Measurements from ENCODE around the gene FBXO48.

FBXO48 gene

DNA sequence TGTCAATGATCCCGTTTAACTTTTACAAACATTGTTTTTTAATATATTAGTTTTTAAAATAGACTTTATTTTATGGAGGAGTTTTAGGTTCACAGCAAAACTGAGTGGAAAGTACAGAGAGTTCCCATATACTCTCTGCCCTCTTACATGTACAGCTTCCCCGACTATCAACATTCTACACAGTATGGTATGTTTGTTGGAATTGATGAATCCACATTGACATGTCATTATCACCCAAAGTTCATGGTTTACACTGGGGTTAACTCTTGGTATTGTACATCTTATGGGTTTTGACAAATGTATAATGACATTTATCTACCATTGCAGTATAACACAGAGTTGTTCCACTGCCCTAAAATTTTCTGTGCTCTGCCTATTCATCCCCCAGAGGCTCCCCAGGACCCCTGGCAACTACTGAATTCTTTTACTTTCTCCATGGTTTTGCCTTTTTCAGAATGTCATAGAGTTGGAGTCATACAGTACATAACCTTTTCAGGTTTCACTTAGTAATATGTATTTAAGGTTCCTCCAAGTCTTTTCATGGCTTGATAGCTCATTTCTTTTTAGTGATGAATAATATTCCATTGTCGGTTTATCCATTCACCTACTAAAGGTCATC lies 5.8 kb upstream of the FBXO48 start:
- no peak overlapping the region for H3K4me3 ChIP-seq (ENCODE audit: low read depth, low read length)
- no peak for DNase-seq (ENCODE audit: low read depth)
- TF ChIP-seq, protein P1, sequence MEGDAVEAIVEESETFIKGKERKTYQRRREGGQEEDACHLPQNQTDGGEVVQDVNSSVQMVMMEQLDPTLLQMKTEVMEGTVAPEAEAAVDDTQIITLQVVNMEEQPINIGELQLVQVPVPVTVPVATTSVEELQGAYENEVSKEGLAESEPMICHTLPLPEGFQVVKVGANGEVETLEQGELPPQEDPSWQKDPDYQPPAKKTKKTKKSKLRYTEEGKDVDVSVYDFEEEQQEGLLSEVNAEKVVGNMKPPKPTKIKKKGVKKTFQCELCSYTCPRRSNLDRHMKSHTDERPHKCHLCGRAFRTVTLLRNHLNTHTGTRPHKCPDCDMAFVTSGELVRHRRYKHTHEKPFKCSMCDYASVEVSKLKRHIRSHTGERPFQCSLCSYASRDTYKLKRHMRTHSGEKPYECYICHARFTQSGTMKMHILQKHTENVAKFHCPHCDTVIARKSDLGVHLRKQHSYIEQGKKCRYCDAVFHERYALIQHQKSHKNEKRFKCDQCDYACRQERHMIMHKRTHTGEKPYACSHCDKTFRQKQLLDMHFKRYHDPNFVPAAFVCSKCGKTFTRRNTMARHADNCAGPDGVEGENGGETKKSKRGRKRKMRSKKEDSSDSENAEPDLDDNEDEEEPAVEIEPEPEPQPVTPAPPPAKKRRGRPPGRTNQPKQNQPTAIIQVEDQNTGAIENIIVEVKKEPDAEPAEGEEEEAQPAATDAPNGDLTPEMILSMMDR (IDR thresholded peaks at IDR 0.05; ENCODE audit: insufficient read depth, low read depth, low read length, missing control alignments) = no peak

DNA sequence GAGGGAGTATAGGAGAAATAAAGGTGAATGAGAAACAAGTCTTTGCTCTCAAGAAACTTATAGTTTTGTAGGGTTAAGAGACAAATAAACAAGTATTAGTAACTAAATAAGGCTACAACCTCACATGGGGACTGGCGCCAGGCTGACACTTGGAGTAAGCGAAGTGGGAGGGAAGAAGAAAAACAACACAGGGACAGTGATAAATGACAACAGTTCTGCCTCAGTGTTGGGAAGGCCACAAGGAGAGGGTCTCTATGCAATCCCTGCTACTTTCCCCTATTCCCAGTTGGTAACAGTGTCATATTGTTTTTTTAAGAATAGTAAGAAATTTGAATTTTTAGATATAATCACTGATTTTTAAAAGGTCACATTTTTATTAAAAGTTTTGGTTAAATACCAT lies 4.3 kb upstream of the FBXO48 start:
- DNase-seq (ENCODE audit: low read depth) = no peak
- TF ChIP-seq, protein P1 (IDR thresholded peaks at IDR 0.05; ENCODE audit: insufficient read depth, low read depth, low read length, missing control alignments) = no peak
- H3K4me3 ChIP-seq (ENCODE audit: low read depth, low read length) = no peak overlapping the region

DNA sequence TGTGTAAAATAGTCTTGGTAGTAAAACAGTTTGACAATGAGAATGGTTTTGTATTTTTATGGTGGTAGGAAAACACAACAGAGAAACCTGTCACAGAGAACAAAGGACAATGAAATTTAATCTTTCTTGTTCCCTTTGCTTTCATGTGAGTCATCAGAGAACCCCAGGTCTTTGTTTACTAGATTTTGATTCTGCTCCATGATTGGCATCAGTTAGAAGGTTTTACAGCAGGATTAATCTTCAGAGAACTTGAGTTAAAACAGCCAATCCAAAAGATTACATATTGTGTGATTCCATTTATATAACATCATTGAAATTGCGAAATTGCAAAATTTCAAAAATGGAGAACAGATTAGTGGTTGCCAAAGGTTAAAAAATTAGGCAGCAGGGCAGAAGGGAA lies 2.8 kb upstream of the FBXO48 start:
- TF ChIP-seq, protein P1 (IDR thresholded peaks at IDR 0.05; ENCODE audit: insufficient read depth, low read depth, low read length, missing control alignments) = no peak
- DNase-seq (ENCODE audit: low read depth) = no peak
- no peak overlapping the region for H3K4me3 ChIP-seq (ENCODE audit: low read depth, low read length)

DNA sequence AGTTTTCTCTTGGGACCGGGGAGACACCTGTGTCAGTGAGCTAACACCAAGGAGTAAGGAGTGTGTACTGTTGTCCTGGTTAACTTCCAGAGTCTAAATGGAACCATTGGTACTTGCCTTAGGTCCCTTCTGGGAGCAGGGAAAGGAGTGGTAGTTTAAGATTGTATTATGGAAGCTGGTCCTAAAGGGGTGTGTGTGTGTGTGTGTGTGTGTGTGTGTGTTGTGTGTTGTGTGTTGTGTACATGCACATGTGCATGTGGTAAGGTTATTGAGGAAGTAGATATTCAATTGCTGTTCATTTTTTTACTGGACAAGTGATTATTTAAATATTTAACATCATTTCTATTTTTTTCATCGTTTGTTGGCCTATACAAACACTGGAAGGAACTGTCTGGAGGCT lies 1.7 kb upstream of the FBXO48 start:
- DNase-seq (ENCODE audit: low read depth) = no peak
- no peak overlapping the region for H3K4me3 ChIP-seq (ENCODE audit: low read depth, low read length)
- TF ChIP-seq, protein P1 (IDR thresholded peaks at IDR 0.05; ENCODE audit: insufficient read depth, low read depth, low read length, missing control alignments) = no peak

DNA sequence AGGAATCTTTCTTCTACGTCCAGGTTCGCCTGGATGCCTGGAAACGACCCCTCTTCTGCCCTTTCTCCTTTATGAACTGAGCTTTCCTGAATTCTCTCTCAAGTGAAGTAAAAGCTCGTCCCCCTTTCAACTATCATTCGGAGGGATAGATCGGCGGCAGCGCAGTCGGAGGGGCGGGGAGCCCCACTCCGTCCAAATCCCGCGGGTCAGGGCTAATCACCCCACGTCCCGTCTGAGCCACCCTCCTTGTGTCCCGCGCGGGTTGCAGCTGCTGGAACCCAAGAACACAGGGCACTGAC lies 367 bp downstream of the FBXO48 start:
- TF ChIP-seq, protein P1 (IDR thresholded peaks at IDR 0.05; ENCODE audit: insufficient read depth, low read depth, low read length, missing control alignments) = no peak
- no peak for DNase-seq (ENCODE audit: low read depth)
- H3K4me3 ChIP-seq (ENCODE audit: low read depth, low read length) = peak overlapping the region; percentile 77

DNA sequence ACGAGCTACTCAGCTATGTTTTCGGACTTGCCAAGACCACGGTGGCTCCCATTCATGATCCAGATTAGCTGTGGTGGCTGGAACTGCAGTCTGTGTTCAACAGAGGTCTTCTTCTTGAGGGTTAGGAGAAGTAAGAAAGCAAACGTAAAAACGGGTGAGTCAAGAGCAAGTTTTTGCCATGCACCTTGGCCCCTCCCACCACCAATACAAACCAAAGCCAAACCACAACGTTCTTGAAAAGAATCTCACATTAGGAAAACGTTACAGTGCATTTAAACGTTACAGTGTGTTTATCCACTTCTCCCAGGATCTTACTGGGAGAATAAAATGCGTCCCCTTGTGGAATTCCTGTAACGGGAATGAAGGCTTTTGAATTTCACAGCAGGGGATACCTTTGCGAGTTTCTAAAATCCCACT lies 725 bp downstream of the FBXO48 start:
- TF ChIP-seq, protein P1 (IDR thresholded peaks at IDR 0.05; ENCODE audit: insufficient read depth, low read depth, low read length, missing control alignments) = no peak
- peak overlapping the region; percentile 77 for H3K4me3 ChIP-seq (ENCODE audit: low read depth, low read length)
- DNase-seq (ENCODE audit: low read depth) = peak; percentile 36

Measured in GM12865 (cell line).